GM19035 (cell line): ENCODE results near the gene AK5.
"Not testable (repeated sequence)": the region's sequence is repeated elsewhere in the genome, so short reads cannot be mapped to it uniquely, and the experiment has no call there.

Experiments
- ATAC-seq: cut with Tn5 transposase; IDR thresholded peaks from one replicate; pipeline ENCODE4 v1.9.1; 2021; ENCODE audit not compliant: unreplicated experiment

The AK5 gene

DNA sequence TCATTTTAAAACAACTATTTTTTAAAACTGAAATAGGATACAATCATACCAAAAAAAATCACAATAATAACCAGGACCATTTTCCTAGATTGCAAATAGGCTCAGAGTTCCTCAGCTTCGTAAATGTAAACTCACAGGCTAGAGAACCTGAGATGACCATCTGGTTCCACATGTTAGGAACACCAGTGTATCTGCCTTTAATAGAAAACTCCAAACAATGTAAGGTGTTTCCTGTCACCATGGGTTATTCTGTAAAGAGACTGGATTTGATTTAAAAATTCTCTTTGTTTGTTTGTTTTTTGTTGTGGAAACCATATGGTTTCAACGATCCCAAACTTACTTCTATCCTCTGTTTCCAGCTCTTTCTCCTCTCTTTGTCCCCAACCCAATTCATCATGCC, 203.1 kb downstream of the AK5 start:
- no peak for ATAC-seq

DNA sequence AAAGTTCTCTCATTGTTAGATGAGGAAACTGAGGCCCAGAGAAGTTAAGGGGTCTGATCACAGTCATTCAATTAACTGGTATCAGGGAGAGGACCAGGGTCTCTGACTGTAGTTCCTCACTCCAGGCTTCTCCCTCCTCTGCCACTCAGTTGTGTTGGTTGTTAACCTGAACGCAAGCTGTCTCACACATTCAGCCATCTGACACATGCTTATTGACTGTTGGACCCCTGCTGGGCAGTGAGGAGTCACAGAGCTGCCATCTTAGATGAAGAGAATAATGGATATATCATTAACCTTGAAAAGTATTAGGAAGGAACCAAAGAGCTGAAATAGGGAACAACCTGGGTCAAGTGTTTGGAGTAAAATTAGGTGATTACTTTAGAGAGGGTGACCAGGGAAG, 205.8 kb downstream of the AK5 start:
- no peak for ATAC-seq

- ATAC-seq, result no peak
These were observed 208.1 kb downstream of the AK5 start for GRCh38 chr1:77489910-77490309.

- no peak for ATAC-seq
These were observed 212.2 kb downstream of the AK5 start for GRCh38 chr1:77494026-77494425.

DNA sequence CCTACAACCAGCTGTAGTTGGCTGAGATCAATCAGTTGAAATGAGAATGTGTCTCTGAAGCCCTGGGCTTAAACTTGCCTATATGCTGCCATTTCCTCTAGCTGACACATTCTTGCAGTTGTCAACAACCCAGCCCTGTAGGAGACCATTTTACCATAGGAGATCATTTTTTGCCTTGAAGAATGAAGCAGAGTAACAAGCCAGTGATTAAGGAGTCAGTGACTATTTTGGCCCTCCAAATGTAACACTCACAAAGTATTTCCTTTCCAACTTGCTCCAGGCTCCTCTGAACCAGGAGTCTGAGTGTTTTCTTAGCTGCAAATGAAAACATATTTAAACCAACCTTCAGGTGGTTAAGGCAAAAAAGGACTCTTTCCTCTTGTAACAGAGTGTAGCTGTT, 217.1 kb downstream of the AK5 start:
- ATAC-seq, result no peak

- ATAC-seq, result no peak
These were observed 217.6 kb downstream of the AK5 start for GRCh38 chr1:77499466-77499865.

DNA sequence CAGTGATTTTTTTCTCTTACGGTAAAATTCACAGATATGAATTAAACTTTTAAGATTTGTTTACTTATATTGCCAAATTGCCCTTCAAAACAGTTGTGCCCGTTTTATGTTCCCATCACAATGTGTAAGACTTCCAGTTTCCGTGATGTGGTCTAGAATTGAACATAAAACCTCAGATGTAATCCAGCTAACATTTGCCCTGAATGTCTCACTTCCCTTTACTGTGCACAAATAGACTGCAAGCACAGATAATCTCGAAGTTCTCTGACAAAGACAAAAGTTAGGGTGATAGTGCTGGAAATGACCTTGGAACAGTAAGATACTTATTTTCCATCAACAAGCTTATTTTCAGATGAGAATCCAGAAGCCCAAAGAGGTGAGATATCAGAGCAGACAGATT, 223.2 kb downstream of the AK5 start:
- no peak for ATAC-seq

GRCh38 chr1:77506771-77507170, 225.0 kb downstream of the AK5 start:
- ATAC-seq, result no peak

- ATAC-seq, result no peak
These were observed 227.3 kb downstream of the AK5 start for GRCh38 chr1:77509051-77509492.

- no peak for ATAC-seq
These were observed 228.1 kb downstream of the AK5 start for GRCh38 chr1:77509898-77510297.

DNA sequence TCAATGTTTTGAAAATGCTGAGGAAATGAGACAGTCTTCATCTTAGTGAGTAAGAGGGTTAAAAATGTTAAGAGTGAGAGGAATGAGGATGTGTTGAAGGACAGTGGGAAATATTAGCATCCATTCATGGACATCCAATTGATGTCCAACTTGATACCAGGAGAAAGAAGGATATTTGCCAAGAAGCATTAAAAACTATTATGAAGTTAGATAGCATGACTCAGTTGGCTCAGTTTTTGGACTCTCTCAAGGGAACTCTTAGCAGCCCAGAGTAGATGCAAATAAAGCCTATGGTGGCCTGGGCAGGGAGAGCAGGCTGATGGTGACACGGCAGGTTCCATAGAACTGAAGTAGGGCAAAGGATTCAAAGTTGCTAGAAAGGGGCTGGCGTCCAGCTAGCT, 229.6 kb downstream of the AK5 start:
- no peak for ATAC-seq

DNA sequence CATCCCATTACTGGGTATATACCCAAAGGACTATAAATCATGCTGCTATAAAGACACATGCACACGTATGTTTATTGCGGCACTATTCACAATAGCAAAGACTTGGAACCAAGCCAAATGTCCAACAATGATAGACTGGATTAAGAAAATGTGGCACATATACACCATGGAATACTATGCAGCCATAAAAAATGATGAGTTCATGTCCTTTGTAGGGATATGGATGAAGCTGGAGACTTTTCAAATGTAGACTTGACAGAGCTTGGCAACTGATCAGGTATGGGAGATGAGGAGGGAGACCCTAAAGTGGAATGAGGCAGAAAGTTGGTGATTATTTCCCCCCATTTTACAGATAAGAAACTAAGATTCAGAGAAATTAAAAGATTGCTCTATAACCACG, 230.8 kb downstream of the AK5 start:
- ATAC-seq, result not testable (repeated sequence)

GRCh38 chr1:77513839-77514763, 232.3 kb downstream of the AK5 start:
- no peak for ATAC-seq

DNA sequence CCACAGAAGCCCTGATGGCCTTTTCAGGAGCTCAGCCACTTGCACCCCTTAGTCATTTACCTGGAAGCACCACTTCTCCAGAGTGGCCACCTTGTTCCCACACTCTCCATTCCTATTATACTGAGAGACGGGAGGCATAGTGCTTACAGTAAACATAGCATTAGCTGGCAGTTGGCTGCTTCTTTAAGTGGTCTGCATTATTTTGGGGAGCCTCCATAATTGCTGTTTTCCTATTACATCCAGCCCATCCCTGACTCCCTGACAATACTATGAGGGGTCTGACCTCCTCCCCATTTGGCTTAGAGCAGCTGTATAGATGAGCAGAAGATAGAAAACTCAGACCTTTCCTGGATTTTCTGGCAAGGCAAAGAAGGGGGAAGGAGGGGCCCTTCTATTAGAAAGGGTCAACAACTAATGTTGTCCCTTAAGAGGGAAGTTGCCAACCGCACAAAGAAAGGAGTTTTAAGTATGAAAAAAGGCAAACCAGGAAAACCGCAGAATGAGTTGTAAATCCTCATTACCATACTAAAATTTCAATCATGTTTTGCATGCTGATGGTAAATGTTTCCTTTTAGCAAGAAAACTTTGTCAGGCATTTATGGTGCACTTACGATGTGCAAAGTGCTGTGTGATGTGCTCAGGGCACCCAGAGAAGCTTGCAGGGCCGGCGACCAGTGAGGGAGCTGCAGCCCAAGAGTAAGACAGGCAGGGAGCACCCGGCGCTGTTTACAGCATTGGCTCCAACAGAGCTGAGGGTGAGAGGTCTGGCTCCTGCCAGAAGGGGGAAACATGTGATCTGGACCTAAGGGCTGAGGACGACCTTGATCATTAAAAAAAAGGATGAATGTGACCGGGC, 233.3 kb downstream of the AK5 start:
- no peak for ATAC-seq

DNA sequence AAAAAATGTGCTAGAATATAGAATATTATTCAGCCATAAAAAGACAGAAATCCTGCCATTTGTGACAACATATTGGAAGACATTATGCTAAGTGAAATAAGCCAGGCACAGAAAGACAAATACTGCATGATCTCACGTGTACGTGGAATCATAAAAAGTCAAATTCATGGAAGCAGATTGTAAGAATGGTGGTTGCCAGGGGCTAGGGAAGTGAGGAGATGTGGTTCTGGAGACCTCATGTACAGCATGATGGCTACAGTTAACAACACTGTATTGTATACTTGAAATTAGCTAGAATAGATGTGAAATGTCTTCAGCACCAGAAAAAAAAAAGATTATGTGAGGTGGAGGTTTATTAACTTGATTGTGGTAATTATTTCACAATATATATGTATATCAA, 234.3 kb downstream of the AK5 start:
- no peak for ATAC-seq

DNA sequence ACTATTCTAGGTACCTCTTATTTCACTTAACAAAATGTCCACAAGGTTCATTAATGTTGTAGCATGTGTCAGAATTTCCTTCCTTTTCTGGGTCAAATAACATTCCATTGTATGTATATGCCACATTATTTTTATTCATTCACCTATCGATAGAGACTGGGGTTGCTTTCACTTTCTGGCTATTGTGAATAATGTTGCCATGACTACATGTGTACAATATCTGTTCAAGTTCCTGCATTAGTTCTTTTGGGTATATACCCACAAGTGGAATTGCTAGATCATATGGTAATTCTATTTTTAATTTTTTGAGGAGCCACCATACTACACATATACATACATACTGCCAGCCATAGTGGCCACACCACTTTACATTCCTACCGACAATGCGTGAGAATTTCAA, 242.2 kb downstream of the AK5 start:
- ATAC-seq, result no peak

DNA sequence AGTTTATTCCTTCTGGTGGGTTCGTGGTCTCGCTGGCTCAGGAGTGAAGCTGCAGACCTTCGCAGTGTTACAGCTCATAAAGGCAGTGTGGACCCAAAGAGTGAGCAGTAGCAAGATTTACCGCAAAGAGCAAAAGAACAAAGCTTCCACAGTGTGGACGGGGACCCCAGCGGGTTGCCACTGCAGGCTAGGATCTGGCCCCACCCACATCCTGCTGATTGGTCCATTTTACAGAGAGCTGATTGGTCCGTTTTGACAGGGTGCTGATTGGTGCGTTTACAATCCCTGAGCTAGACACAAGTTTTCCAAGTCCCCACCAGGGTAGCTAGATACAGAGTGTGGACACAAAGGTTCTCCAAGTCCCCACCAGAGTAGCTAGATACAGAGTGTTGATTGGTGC, 249.3 kb downstream of the AK5 start:
- not testable (repeated sequence) for ATAC-seq

GRCh38 chr1:77531596-77532280, 249.9 kb downstream of the AK5 start:
- ATAC-seq, result not testable (repeated sequence)

GRCh38 chr1:77532641-77533040, 250.8 kb downstream of the AK5 start:
- ATAC-seq, result no peak

GRCh38 chr1:77533660-77534305, 252.0 kb downstream of the AK5 start:
- ATAC-seq, result no peak

DNA sequence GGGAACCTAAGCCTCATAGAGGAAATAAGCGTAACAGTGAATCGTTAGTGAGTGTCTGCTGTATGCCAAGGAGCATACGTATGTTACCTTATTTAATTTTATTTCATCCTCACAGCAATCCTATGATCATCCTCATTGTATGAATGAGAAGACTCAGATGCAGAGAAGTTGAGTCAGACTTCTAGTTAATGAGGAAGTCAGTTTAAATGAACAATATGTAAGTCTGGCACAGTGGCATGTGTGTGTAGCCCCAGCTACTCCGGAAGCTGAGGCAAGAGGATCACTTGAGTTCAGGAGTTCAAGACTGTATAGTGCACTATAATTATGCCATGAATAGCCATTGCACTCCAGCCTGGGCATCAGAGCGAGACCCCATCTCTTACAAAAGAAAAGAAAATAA, 252.6 kb downstream of the AK5 start:
- ATAC-seq, result no peak
